Transverse colon (tissue), 4 donors: ENCODE results near the gene FCRL5. TPM values are rescaled to one million over a fixed set of nuclear protein-coding genes. Genes with fewer than 3 reads are reported as not detected.
A peak's percentile ranks its signal among the peaks of the same experiment; 100 is the strongest.

ENCODE experiments used
- DNase-seq: peaks from one replicate; pipeline ENCODE4 v3.0.0-alpha.2; 2019
- H3K27ac ChIP-seq, 4 donors: fragments of 200-600 bp; sonication (generic); 2 replicates each; pipeline ENCODE4 v1.5.1; 2016 to 2018; ENCODE audit warnings: inconsistent platforms in 4 of 4
- H3K27me3 ChIP-seq: fragments of 200-600 bp; sonication (generic); 2 replicates; pipeline ENCODE4 v1.5.1; 2017; ENCODE audit warnings: inconsistent platforms
- H3K36me3 ChIP-seq, 4 donors: fragments of 200-600 bp; sonication (generic); 2 replicates each; pipeline ENCODE4 v1.5.1; 2017 to 2019; ENCODE audit warnings: inconsistent platforms in 4 of 4
- H3K4me1 ChIP-seq, 4 donors: fragments of 200-600 bp; sonication (generic); 2 replicates each; pipeline ENCODE4 v1.5.1; 2017 to 2020; ENCODE audit warnings: inconsistent platforms in 4 of 4
- H3K4me3 ChIP-seq, 4 donors: fragments of 200-600 bp; sonication (generic); 1 replicate in 1 of 4; 2 replicates in 3 of 4; pipeline versions ENCODE4 v1.5.1 to v1.6.1; 2017 to 2019; ENCODE audit warnings: inconsistent platforms in 4 of 4
- H3K9me3 ChIP-seq, 2 donors: fragments of 200-600 bp; sonication (generic); 2 replicates each; pipeline ENCODE4 v1.5.1; 2017 to 2019; ENCODE audit warnings: inconsistent platforms in 2 of 2
- EP300 ChIP-seq: sonication (generic); formaldehyde crosslinking; IDR thresholded peaks from one replicate; pipeline ENCODE4 v1.6.1; 2017; ENCODE audit warnings: antibody characterized with exemption, low read depth
- POLR2A ChIP-seq: fragments of 450-650 bp; IDR thresholded peaks from one replicate; pipeline ENCODE4 v1.6.1; 2016; ENCODE audit warnings: antibody characterized with exemption, mild to moderate bottlenecking, moderate library complexity
- POLR2AphosphoS5 ChIP-seq, 3 donors: sonication (generic); formaldehyde crosslinking; IDR thresholded peaks; one replicate each; pipeline ENCODE4 v1.6.1; 2016; ENCODE audit warnings: antibody characterized with exemption in 3 of 3
- WGBS, 2 donors: methylation state at CpG; one replicate each; pipeline ENCODE4 v1.1.5; 2018; ENCODE audit warnings: low coverage in 1 of 2; 5-methylcytosine and 5-hydroxymethylcytosine counted together
- in situ Hi-C, 4 donors: fragments of 200-750 bp; cut with MboI; loops; one replicate each; pipeline versions ENCODE4 v1.15.0 to v1.15.1; 2017; ENCODE audit warnings: low sequenced_read_pairs in 3 of 4, low pct_ligation_motif_present in 1 of 4, low pct_unique_long_range_greater_than_20kb in 1 of 4
- intact Hi-C: fragments of 100-400 bp; cut with DNase I; formaldehyde crosslinking; loops from one replicate; pipeline ENCODE4 v1.15.1; 2023; ENCODE audit warnings: low total_unique reads
- total RNA-seq, 4 donors: library from RNA; depleted of rRNA; stranded (reverse); fragments of >200 nt; gene quantifications; one replicate each; pipeline ENCODE4 v1.1.0, GENCODE V29; 2016
- TF ChIP-seq, protein P1 (sequence below), 5 experiments: fragments of 200-600 bp in 3 of 5; fragments of 450-650 bp in 2 of 5; sonication (generic) in 3 of 5; IDR thresholded peaks; 1 replicate in 2 of 5; 2 replicates in 3 of 5; pipeline ENCODE4 v1.5.1; 2016 to 2017; ENCODE audit warnings: antibody characterized with exemption in 5 of 5, inconsistent platforms in 3 of 5, mild to moderate bottlenecking in 2 of 5, moderate library complexity in 1 of 5

The FCRL5 gene
- total RNA-seq, 4 donors from 2014 or later = 0.20 to 28.7 (median 1.2) TPM

DNA sequence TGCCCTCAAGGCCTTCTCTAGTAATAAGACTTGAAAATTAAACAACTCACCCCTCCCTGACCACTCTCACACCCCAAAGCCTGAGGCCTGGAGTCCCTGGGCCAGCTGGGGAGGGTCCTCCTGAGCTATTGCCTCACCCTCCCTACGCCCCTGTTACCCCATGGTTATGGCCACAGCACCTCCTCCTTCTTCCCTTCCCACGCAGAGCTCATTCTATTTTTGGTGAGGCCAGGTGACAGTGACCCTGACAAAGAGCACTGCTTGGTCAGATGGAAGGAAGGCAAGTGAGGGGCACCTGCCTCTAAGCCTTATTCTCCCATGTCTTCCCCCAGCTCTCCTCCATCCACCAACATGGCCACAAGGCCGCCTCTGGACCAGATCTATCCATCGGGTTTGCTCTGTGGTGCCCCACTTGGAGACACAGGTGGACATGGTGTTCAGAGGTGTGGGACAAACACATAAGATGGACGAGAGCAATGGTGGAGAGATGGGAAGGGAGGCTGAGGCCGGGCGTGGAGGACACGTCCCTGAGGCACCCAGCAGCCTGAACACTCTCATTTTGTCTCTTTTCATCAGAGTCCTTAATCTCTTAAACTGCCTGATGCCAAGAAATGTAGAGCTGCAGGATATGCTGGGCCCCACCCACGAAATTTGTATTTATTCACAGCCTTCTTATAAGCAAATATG is 42.6 kb downstream of the FCRL5 start:
- Histone ChIP-seq H3K4me3 (no peak overlapping the region), H3K4me1 (peaks cover 0 to 15% (median 7%) of the 10 kb centered on the region in 4 donors), H3K27me3 (no peaks in the 10 kb centered on the region), H3K36me3 (no peaks in the 10 kb centered on the region), H3K9me3 (no peaks in the 10 kb centered on the region), H3K27ac (peak overlapping the region in 2 of 4 donors; percentile 35 to 45)
- intact Hi-C loops = loop anchor here (5.0 kb wide), 1 partner anchor 392 kb away; no protein-coding TSS in a partner anchor
- no peak for DNase-seq
- WGBS, 2 donors = 71 to 83% methylated on average over 4 to 9 of the region's 9 CpGs
- no peak for TF ChIP-seq POLR2AphosphoS5 (IDR thresholded peaks at IDR 0.05)
- TF ChIP-seq EP300 = no peak
- TF ChIP-seq, protein P1, sequence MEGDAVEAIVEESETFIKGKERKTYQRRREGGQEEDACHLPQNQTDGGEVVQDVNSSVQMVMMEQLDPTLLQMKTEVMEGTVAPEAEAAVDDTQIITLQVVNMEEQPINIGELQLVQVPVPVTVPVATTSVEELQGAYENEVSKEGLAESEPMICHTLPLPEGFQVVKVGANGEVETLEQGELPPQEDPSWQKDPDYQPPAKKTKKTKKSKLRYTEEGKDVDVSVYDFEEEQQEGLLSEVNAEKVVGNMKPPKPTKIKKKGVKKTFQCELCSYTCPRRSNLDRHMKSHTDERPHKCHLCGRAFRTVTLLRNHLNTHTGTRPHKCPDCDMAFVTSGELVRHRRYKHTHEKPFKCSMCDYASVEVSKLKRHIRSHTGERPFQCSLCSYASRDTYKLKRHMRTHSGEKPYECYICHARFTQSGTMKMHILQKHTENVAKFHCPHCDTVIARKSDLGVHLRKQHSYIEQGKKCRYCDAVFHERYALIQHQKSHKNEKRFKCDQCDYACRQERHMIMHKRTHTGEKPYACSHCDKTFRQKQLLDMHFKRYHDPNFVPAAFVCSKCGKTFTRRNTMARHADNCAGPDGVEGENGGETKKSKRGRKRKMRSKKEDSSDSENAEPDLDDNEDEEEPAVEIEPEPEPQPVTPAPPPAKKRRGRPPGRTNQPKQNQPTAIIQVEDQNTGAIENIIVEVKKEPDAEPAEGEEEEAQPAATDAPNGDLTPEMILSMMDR (IDR thresholded peaks at IDR 0.05) = no peak
- no peak for TF ChIP-seq POLR2A
- in situ Hi-C loops = no loop called here

DNA sequence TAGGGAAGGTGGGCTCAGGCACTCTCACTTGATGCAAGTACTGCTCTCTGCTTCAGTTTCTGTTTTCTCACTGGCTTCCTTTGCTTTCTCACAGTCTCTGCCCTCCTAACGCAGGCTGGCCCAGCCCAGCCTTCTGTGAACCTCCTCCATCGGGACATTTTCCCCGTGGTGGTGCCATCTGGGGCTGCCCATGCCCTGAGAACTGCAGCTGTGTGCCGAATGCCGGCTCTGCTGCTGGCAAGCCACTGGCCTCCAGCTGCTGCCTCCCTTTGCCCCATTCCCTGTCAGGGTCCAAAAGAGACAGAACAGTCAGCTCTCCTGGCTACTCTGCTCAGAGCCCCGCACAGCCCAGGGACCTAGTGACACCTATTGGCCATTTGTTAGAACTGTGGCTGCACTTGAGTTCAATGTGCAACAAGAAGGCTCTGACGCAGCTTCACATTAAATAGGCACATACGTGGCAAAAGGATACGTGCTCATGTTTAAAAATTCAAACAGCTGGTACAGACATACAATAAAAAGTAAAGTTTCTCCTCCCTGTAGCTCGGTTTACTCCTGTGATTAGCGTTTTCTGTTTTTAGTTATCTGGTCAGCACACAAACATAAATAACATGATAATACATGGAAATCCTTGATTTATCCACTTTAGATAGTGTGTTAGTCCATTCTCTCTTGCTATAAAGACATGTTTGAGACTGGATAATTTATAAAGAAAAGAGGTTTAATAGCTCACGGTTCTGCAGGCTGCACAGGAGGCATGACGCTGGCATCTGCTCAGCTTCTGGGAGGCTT is 46.6 kb downstream of the FCRL5 start:
- Histone ChIP-seq H3K4me3 (no peak overlapping the region), H3K27ac (no peak overlapping the region)
- peak; percentile 75 for DNase-seq

DNA sequence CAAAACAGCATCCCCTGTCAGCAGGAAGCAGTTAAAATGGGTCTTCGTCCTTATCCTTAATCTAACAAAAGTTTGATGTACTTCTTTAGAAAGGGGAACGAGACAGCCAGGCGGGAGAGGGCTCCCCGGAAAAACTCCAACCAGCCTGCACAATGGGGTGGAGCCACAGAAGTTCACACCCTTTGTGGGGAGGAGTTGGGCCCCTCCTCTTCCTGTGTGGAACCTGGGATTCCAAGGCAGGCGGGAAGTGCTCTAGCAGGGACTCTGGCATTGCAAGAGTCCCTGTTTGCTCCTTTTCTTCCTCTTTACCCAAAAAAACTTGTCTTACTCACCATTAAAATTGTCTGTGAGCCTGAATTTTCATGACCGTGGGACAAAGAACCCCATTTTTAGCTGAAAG is 47.7 kb downstream of the FCRL5 start:
- no peaks in the 10 kb centered on the region for H3K36me3 ChIP-seq
- no peak for DNase-seq
- peaks cover 0 to 18% (median 5%) of the 10 kb centered on the region in 4 donors for H3K4me1 ChIP-seq
- H3K9me3 ChIP-seq = no peaks in the 10 kb centered on the region
- in situ Hi-C loops = no loop called here
- no peak overlapping the region for H3K27ac ChIP-seq
- H3K27me3 ChIP-seq = no peaks in the 10 kb centered on the region
- WGBS, 2 donors = 77% methylated on average over 6 of the region's 6 CpGs; no CpG with 5 or more reads in 1 of the 2 donors
- no peak overlapping the region for H3K4me3 ChIP-seq
- intact Hi-C loops = loop anchor here (5.0 kb wide), 1 partner anchor 387 kb away; no protein-coding TSS in a partner anchor
- TF ChIP-seq, protein P1 (IDR thresholded peaks at IDR 0.05) = no peak
- TF ChIP-seq POLR2A (no peak), POLR2AphosphoS5 (IDR thresholded peaks at IDR 0.05) (no peak), EP300 (no peak)

More for the DNA sequence above, 46.6 kb downstream of the FCRL5 start:
- in situ Hi-C loops (no loop called here), intact Hi-C loops (loop anchor here (5.0 kb wide), 1 partner anchor 388 kb away; no protein-coding TSS in a partner anchor)
- WGBS, 2 donors = 29 to 33% methylated on average over 9 to 13 of the region's 13 CpGs
- Histone ChIP-seq H3K4me1 (peaks cover 0 to 17% (median 4%) of the 10 kb centered on the region in 4 donors), H3K36me3 (no peaks in the 10 kb centered on the region), H3K27me3 (no peaks in the 10 kb centered on the region), H3K9me3 (no peaks in the 10 kb centered on the region)
- TF ChIP-seq POLR2A (no peak), EP300 (no peak), POLR2AphosphoS5 (IDR thresholded peaks at IDR 0.05) (no peak)
- TF ChIP-seq, protein P1 (IDR thresholded peaks at IDR 0.05) = peak; percentile 64 to 76 (median 73)

DNA sequence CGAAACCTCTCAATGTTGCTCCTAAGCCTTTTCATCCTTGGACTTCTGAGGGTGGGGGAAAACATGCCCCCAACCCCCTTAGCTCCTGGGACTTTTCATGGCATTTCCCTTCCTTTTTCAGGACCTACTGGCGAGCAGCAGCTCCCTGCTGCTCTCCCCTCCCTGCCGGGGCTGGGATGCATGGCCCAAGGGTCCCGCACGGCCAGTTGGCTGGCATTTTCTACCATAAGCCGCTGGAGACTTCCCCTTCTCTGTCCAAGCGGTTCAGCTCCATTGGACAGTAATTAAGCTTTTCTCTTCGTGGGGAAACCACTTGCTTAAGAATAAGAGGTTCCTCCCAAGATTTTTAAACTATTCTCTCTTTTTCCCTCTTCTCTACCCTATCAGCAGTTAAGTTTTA is 52.8 kb downstream of the FCRL5 start:
- H3K27me3 ChIP-seq = no peaks in the 10 kb centered on the region
- intact Hi-C loops (loop anchor here (10.0 kb wide), 2 partner anchors 305 to 335 kb away; no protein-coding TSS in a partner anchor), in situ Hi-C loops (loop anchor here (10.0 to 25.0 kb wide), 5 partner anchors 125 to 412 kb away; partner anchors contain the start of gene ETV3L (in 1 of the 4))
- H3K9me3 ChIP-seq = no peaks in the 10 kb centered on the region
- H3K27ac ChIP-seq = peak overlapping the region in 2 of 4 donors; percentile 9 to 57
- H3K36me3 ChIP-seq = no peaks in the 10 kb centered on the region
- DNase-seq = no peak
- WGBS, 2 donors = 93% methylated on average over 8 of the region's 8 CpGs; no CpG with 5 or more reads in 1 of the 2 donors
- TF ChIP-seq, protein P1 (IDR thresholded peaks at IDR 0.05) = no peak
- TF ChIP-seq POLR2A (no peak), EP300 (no peak)
- H3K4me1 ChIP-seq = peaks cover 0 to 24% (median 8%) of the 10 kb centered on the region in 4 donors
- no peak overlapping the region for H3K4me3 ChIP-seq
